Ishikawa (cell line): ENCODE results near the gene PPP1R9A.
A peak's percentile ranks its signal among the peaks of the same experiment; 100 is the strongest.

ENCODE experiments used
- CEBPB ChIP-seq: IDR thresholded peaks from 2 replicates; pipeline ENCODE4 v1.6.1; 2012
- CREB1 ChIP-seq: IDR thresholded peaks from 2 replicates; pipeline ENCODE4 v1.6.1; 2012; ENCODE audit warnings: low read depth
- EGR1 ChIP-seq: IDR thresholded peaks from 2 replicates; pipeline ENCODE4 v1.6.1; 2012
- EP300 ChIP-seq: IDR thresholded peaks from 2 replicates; pipeline ENCODE4 v1.6.1; 2012; ENCODE audit warnings: borderline replicate concordance
- FOXM1 ChIP-seq: IDR thresholded peaks from 2 replicates; pipeline ENCODE4 v1.6.1; 2012; ENCODE audit warnings: low read depth, borderline replicate concordance
- NFIC ChIP-seq: IDR thresholded peaks from 2 replicates; pipeline ENCODE4 v1.6.1; 2012
- RAD21 ChIP-seq: IDR thresholded peaks from 2 replicates; pipeline ENCODE4 v1.6.1; 2012; ENCODE audit warnings: low read depth
- TAF1 ChIP-seq: IDR thresholded peaks from 2 replicates; pipeline ENCODE4 v1.6.1; 2012; ENCODE audit warnings: low read depth, mild to moderate bottlenecking
- TCF12 ChIP-seq: IDR thresholded peaks from 2 replicates; pipeline ENCODE4 v1.6.1; 2012; ENCODE audit warnings: low read depth
- TEAD4 ChIP-seq: IDR thresholded peaks from 2 replicates; pipeline ENCODE4 v1.6.1; 2012
- YY1 ChIP-seq: IDR thresholded peaks from 2 replicates; pipeline ENCODE4 v1.6.1; 2012; ENCODE audit warnings: low read depth
- ZBTB7A ChIP-seq: IDR thresholded peaks from 2 replicates; pipeline ENCODE4 v1.6.1; 2012; ENCODE audit warnings: low read depth
- TF ChIP-seq, protein P1 (sequence below): IDR thresholded peaks from 2 replicates; pipeline ENCODE4 v1.6.1; 2012; ENCODE audit warnings: low read depth, mild to moderate bottlenecking
- TF ChIP-seq, protein P2 (sequence below): IDR thresholded peaks from 2 replicates; pipeline ENCODE4 v1.6.1; 2012
- TF ChIP-seq, protein P3 (sequence below): IDR thresholded peaks from 2 replicates; pipeline ENCODE4 v1.6.1; 2012

PPP1R9A gene

DNA sequence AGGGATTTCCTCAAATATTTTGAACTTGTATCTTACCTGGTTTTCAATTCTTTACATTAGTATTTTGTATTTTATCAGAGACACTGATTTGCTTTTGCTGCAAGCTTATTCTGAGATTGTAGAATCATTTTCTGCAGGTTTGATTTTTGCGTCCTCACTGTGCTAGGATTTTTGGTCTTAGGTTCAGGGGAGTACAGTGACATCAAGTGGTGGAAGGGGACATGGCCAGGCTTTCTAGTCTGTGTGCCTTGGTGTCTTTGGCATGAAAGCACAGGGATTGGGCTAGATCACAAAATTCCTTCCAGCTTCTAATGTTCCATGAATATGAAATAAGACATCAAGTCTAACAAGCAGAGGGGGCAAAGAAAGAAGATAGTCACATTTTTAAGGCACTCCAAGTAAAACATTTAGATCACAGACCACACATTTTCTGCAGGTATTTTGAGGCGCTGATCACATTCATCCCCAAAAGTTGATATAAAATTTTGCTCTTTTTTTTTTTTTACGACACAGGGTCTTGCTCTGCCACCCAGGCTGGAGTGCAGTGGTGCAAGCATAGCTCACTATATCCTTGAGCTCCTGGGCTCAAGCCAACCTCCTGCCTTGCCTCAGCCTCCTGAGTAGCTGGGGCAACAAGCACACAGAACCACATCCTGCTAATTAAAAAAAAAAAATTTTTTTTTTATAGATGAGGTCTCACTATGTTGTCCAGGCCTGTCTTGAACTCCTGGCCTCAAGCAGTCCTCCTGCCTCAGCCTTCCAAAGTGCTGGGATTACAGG is 292.6 kb downstream of the PPP1R9A start:
- peak; percentile 91 for TF ChIP-seq RAD21
- TF ChIP-seq, protein P1, sequence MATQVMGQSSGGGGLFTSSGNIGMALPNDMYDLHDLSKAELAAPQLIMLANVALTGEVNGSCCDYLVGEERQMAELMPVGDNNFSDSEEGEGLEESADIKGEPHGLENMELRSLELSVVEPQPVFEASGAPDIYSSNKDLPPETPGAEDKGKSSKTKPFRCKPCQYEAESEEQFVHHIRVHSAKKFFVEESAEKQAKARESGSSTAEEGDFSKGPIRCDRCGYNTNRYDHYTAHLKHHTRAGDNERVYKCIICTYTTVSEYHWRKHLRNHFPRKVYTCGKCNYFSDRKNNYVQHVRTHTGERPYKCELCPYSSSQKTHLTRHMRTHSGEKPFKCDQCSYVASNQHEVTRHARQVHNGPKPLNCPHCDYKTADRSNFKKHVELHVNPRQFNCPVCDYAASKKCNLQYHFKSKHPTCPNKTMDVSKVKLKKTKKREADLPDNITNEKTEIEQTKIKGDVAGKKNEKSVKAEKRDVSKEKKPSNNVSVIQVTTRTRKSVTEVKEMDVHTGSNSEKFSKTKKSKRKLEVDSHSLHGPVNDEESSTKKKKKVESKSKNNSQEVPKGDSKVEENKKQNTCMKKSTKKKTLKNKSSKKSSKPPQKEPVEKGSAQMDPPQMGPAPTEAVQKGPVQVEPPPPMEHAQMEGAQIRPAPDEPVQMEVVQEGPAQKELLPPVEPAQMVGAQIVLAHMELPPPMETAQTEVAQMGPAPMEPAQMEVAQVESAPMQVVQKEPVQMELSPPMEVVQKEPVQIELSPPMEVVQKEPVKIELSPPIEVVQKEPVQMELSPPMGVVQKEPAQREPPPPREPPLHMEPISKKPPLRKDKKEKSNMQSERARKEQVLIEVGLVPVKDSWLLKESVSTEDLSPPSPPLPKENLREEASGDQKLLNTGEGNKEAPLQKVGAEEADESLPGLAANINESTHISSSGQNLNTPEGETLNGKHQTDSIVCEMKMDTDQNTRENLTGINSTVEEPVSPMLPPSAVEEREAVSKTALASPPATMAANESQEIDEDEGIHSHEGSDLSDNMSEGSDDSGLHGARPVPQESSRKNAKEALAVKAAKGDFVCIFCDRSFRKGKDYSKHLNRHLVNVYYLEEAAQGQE, result no peak

DNA sequence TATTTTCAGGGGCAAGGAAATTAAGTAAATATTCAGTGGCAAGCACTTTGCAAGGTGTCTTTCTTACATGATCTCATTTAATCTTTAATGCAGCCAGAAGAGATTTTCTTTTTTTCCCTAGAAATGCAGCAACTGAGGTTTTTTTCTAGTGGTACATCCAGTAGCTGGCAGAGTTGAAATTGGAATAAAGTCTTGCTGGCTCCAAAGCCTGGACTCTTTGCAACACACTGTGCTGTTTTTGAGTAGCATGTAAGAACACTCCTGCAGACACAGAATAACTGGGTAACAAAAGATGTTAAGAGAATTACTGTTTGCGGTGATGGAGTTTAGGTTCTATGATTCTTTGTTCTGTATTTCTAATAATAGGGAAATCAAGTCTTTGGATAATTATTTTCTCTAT is 293.3 kb downstream of the PPP1R9A start:
- TF ChIP-seq, protein P2, sequence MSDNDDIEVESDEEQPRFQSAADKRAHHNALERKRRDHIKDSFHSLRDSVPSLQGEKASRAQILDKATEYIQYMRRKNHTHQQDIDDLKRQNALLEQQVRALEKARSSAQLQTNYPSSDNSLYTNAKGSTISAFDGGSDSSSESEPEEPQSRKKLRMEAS, result no peak
- no peak for TF ChIP-seq EGR1
- no peak for TF ChIP-seq FOXM1
- TF ChIP-seq TAF1, result no peak
- no peak for TF ChIP-seq TEAD4
- TF ChIP-seq EP300, result no peak
- TF ChIP-seq, protein P1, result no peak
- TF ChIP-seq ZBTB7A, result no peak
- TF ChIP-seq YY1, result no peak
- TF ChIP-seq CEBPB, result no peak
- no peak for TF ChIP-seq RAD21
- no peak for TF ChIP-seq NFIC
- no peak for TF ChIP-seq TCF12
- no peak for TF ChIP-seq CREB1
- TF ChIP-seq, protein P3, sequence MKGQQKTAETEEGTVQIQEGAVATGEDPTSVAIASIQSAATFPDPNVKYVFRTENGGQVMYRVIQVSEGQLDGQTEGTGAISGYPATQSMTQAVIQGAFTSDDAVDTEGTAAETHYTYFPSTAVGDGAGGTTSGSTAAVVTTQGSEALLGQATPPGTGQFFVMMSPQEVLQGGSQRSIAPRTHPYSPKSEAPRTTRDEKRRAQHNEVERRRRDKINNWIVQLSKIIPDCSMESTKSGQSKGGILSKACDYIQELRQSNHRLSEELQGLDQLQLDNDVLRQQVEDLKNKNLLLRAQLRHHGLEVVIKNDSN, result no peak

DNA sequence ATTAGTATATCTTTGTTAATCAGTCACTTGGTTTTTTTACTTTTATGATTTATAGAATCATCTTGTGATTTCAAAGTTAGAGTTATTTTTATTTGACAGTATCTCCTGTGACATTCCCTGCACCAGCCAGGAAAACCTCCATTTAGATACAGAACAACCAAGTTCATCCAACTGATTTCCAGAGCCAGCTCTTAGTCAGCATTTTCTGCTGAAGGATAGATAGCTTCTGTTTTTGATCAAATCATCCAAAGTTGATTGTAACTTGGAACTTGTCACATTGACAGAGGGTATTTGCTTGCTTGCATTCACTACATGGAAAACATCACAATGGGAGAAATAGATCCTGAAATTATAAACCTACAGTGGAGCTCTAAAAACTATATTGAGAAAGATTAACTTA is 294.3 kb downstream of the PPP1R9A start:
- TF ChIP-seq, protein P1, result no peak
- no peak for TF ChIP-seq YY1
- TF ChIP-seq, protein P2, result no peak
- no peak for TF ChIP-seq NFIC
- TF ChIP-seq TAF1, result no peak
- TF ChIP-seq CREB1, result no peak
- no peak for TF ChIP-seq TCF12
- no peak for TF ChIP-seq ZBTB7A
- no peak for TF ChIP-seq FOXM1
- TF ChIP-seq, protein P3, result no peak
- no peak for TF ChIP-seq EGR1
- no peak for TF ChIP-seq TEAD4
- no peak for TF ChIP-seq CEBPB
- TF ChIP-seq EP300, result no peak
- TF ChIP-seq RAD21, result no peak

DNA sequence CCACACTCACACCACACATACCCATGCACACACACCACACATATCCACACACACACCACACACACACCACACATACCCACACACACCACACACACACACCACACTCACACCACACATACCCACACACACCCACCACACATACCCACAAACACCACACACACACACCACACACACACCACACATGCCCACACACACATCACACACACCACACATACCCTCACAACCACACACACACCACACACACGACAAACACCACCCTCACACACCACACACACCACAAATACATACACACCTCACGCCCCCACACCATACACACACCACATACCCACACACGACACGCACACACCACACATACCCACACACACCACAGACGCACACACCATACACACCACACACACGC is 297.2 kb downstream of the PPP1R9A start:
- TF ChIP-seq, protein P2, result no peak
- TF ChIP-seq CREB1 (no peak), EGR1 (no peak), FOXM1 (no peak), EP300 (no peak), TAF1 (no peak), YY1 (no peak), TCF12 (no peak), TEAD4 (no peak), ZBTB7A (no peak)
- TF ChIP-seq, protein P3, result no peak
